ENCODE data around the gene IGF1R. TPM values are rescaled to one million over a fixed set of nuclear protein-coding genes. Genes with fewer than 3 reads are reported as not detected.

The IGF1R gene
- total and polyA plus RNA-seq, 2 of the 8 experiments (the other 6 are each of a cell fraction or from before 2014, with no cell fraction given) = 32.9 to 109 TPM

DNA sequence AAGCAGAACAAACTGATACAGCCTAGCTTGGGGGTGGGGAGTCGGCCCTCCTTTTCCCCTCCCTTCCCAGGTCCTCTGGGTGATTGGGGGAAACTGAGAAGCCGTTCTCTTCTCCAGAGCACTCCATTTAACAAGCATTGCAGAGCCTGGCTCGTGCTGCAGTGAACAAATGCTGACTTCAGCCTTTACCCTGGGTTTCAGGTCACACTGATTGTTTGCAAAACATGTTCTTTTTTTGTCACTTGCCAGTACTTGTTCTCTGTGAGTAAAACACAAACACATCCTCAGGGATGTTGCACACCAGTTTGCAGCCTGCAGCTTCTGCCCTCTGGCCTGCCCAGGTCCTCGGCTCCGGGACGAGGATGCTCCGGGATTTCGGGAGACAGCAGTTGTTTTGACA, 226.4 kb downstream of the IGF1R start:
- Histone ChIP-seq H4K5ac (ENCODE audit: insufficient read length, low read depth, low read length) (no peak overlapping the region), H2BK12ac (ENCODE audit: low read depth, low read length) (no peak overlapping the region), H2BK120ac (replicated peaks; ENCODE audit: low read depth, low read length) (no peak overlapping the region), H4K20me1 (replicated peaks in 1 of 2; ENCODE audit: control insufficient read depth in 1 of 2, insufficient read depth in 2 of 2, low read length in 2 of 2) (peaks cover 10 to 13% of the 10 kb centered on the region in 2 experiments), H4K91ac (replicated peaks; ENCODE audit: insufficient read length, low read length) (no peak overlapping the region), H2BK20ac (ENCODE audit: low read length) (no peak overlapping the region), H3K14ac (ENCODE audit: insufficient read length) (no peak overlapping the region), H3K79me2 (ENCODE audit: control insufficient read depth in 1 of 2, insufficient read depth in 2 of 2, low read length in 2 of 2) (peaks cover 9 to 97% of the 10 kb centered on the region in 2 experiments), H2AFZ (ENCODE audit: low read length) (no peak overlapping the region), H3K18ac (ENCODE audit: extremely low read depth, low read length) (no peak overlapping the region), H2BK15ac (ENCODE audit: low read length) (no peak overlapping the region), H3K9ac (replicated peaks in 1 of 4; ENCODE audit: extremely low read depth in 1 of 4, low read depth in 3 of 4, low read length in 3 of 4) (no peak overlapping the region), H3K4me1 (replicated peaks in 1 of 4; ENCODE audit: control insufficient read depth in 3 of 4, insufficient read depth in 4 of 4, low read length in 3 of 4) (peaks cover 4 to 15% (median 9%) of the 10 kb centered on the region in 4 experiments; a peak in 4 of 7 replicates), H3K36me3 (ENCODE audit: control insufficient read depth in 2 of 4, insufficient read depth in 4 of 4, low read length in 3 of 4) (no peaks in the 10 kb centered on the region), H3K4me3 (ENCODE audit: extremely low read depth in 1 of 4, insufficient read depth in 2 of 4, low read depth in 3 of 4, low read length in 4 of 4) (no peak overlapping the region), H2AK5ac (ENCODE audit: low read depth, low read length) (no peak overlapping the region), H3K23ac (ENCODE audit: insufficient read length) (no peak overlapping the region), H3K56ac (replicated peaks; ENCODE audit: insufficient read length, low read depth, low read length) (no peak overlapping the region), H3K4ac (replicated peaks; ENCODE audit: insufficient read length, low read depth, low read length) (no peak overlapping the region), H2BK5ac (ENCODE audit: low read depth, low read length) (no peak overlapping the region), H3K27ac (ENCODE audit: low read depth, low read length) (no peak overlapping the region), H3K9me3 (ENCODE audit: insufficient read depth in 2 of 2, low read depth in 1 of 2, low read length in 1 of 2) (no peaks in the 10 kb centered on the region), H3K27me3 (replicated peaks in 1 of 4; ENCODE audit: control insufficient read depth in 3 of 4, extremely low read depth in 1 of 4, insufficient read depth in 3 of 4, low read length in 3 of 4) (no peaks in the 10 kb centered on the region), H4K8ac (ENCODE audit: extremely low read depth, insufficient read depth, low read length) (no peak overlapping the region; the same call in 1 of the 2 replicates), H3K4me2 (ENCODE audit: insufficient read depth in 1 of 2, low read depth in 2 of 2, low read length in 2 of 2) (no peak overlapping the region), H3K23me2 (ENCODE audit: low read depth, low read length) (no peaks in the 10 kb centered on the region), H3K79me1 (ENCODE audit: low read depth, low read length) (peaks cover 8% of the 10 kb centered on the region; the same call in 1 of the 2 replicates)
- CTCF ChIA-PET (ENCODE audit: partially characterized antibody) = interaction anchor here (0.9 to 1.8 kb wide), 3 partner anchors 18 to 25 kb away, joined by 3 to 5 read pairs (median 5); no protein-coding TSS in a partner anchor
- WGBS, 2 experiments (ENCODE audit: extremely low coverage in 1 of 2, insufficient coverage in 1 of 2, insufficient read length in 1 of 2, insufficient replicate concordance in 2 of 2, low coverage in 1 of 2, low lambda C conversion rate in 2 of 2, missing lambda C conversion rate in 1 of 2) = 83% methylated on average over 8 of the region's 8 CpGs; no CpG with 5 or more reads in 1 of the 2 experiments
- DNase-seq (ENCODE audit: low read depth in 1 of 2, low spot score in 2 of 2) = no peak
- TF ChIP-seq EP300 (IDR thresholded peaks at IDR 0.05; ENCODE audit: borderline replicate concordance in 1 of 2, low read depth in 2 of 2, low read length in 2 of 2) (no peak), ASH2L (IDR thresholded peaks at IDR 0.05; ENCODE audit: low read length) (no peak), BACH1 (IDR thresholded peaks at IDR 0.05; ENCODE audit: low read length) (no peak), TEAD4 (IDR thresholded peaks at IDR 0.05; ENCODE audit: low read depth, low read length) (no peak), JUN (IDR thresholded peaks at IDR 0.05; ENCODE audit: low read depth, low read length) (no peak), GTF2F1 (IDR thresholded peaks at IDR 0.05; ENCODE audit: borderline replicate concordance, low read depth, low read length) (no peak), SRF (IDR thresholded peaks at IDR 0.05; ENCODE audit: low read depth, low read length) (no peak), FOSL1 (IDR thresholded peaks at IDR 0.05; ENCODE audit: insufficient read depth, low read depth, low read length) (no peak), BCL11A (IDR thresholded peaks at IDR 0.05; ENCODE audit: low read depth in 2 of 2, low read length in 2 of 2) (no peak), SIX5 (IDR thresholded peaks at IDR 0.05; ENCODE audit: low read depth, low read length) (no peak), KDM4A (IDR thresholded peaks at IDR 0.05; ENCODE audit: low read depth, low read length, severe bottlenecking) (no peak), SP2 (IDR thresholded peaks at IDR 0.05; ENCODE audit: low read length) (no peak)
- TF ChIP-seq, protein P1, sequence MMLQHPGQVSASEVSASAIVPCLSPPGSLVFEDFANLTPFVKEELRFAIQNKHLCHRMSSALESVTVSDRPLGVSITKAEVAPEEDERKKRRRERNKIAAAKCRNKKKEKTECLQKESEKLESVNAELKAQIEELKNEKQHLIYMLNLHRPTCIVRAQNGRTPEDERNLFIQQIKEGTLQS (IDR thresholded peaks at IDR 0.05; ENCODE audit: insufficient read depth, low read depth, low read length) = no peak
- POLR2A ChIA-PET (ENCODE audit: partially characterized antibody) = no interaction called here
- no peak for FAIRE-seq
